HTR-8/SVneo (cell line): Measurements from ENCODE around the gene GDPD3.

Source experiments
- DNase-seq: peaks from one replicate; pipeline ENCODE4 v3.0.0; 2011; ENCODE audit warnings: low spot score, mixed read lengths; ENCODE audit not compliant: insufficient read length
- FAIRE-seq: peaks from 2 replicates; lab custom pipeline; 2011; peaks lifted over from hg19 to GRCh38; lab: Jason Lieb, UNC

The GDPD3 gene

GRCh38 chr16:30113031-30113710, at the start of gene GDPD3:
Gene GDPD3, minus strand, starts transcription at chr16:30113537. Its CDS starts 59 bp downstream, at chr16:30113478.
- FAIRE-seq (no peak), DNase-seq (no peak)

- no peak for DNase-seq
Measured at GRCh38 chr16:30157214-30157613, 43.9 kb upstream of the GDPD3 start.

GRCh38 chr16:30155188-30155587, 41.9 kb upstream of the GDPD3 start:
- no peak for DNase-seq
- no peak for FAIRE-seq

More at GRCh38 chr16:30157214-30157613, 43.9 kb upstream of the GDPD3 start:
- FAIRE-seq = no peak

GRCh38 chr16:30152517-30152916, 39.2 kb upstream of the GDPD3 start:
- DNase-seq = no peak
- no peak for FAIRE-seq

- FAIRE-seq = no peak
Measured at GRCh38 chr16:30151091-30151490, 37.8 kb upstream of the GDPD3 start.

GRCh38 chr16:30149250-30149930, 36.1 kb upstream of the GDPD3 start:
- DNase-seq (no peak), FAIRE-seq (no peak)

More at GRCh38 chr16:30151091-30151490, 37.8 kb upstream of the GDPD3 start:
- no peak for DNase-seq

GRCh38 chr16:30147843-30148510, 34.6 kb upstream of the GDPD3 start:
- no peak for FAIRE-seq
- DNase-seq = no peak

GRCh38 chr16:30145657-30146056, 32.3 kb upstream of the GDPD3 start:
- DNase-seq = no peak
- FAIRE-seq = no peak

- FAIRE-seq (no peak), DNase-seq (no peak)
Measured at GRCh38 chr16:30144917-30145316, 31.6 kb upstream of the GDPD3 start.

GRCh38 chr16:30144017-30144416, 30.7 kb upstream of the GDPD3 start:
- no peak for FAIRE-seq
- DNase-seq = no peak

GRCh38 chr16:30143347-30143702, 30.0 kb upstream of the GDPD3 start:
- FAIRE-seq (no peak), DNase-seq (no peak)

- DNase-seq = no peak
- no peak for FAIRE-seq
Measured at GRCh38 chr16:30142672-30143346, 29.5 kb upstream of the GDPD3 start.

GRCh38 chr16:30141750-30142149, 28.4 kb upstream of the GDPD3 start:
- DNase-seq = no peak
- no peak for FAIRE-seq

- DNase-seq = no peak
- FAIRE-seq = no peak
Measured at GRCh38 chr16:30139583-30140481, 26.5 kb upstream of the GDPD3 start.

GRCh38 chr16:30137897-30138296, 24.6 kb upstream of the GDPD3 start:
- DNase-seq = no peak
- FAIRE-seq = no peak

GRCh38 chr16:30136971-30137605, 23.8 kb upstream of the GDPD3 start:
- FAIRE-seq = no peak

GRCh38 chr16:30132591-30132990, 19.3 kb upstream of the GDPD3 start:
- DNase-seq (no peak), FAIRE-seq (no peak)

More at GRCh38 chr16:30136971-30137605, 23.8 kb upstream of the GDPD3 start:
- DNase-seq = no peak

GRCh38 chr16:30131869-30132475, 18.6 kb upstream of the GDPD3 start:
- no peak for DNase-seq
- FAIRE-seq = no peak

- FAIRE-seq = no peak
- DNase-seq = no peak
Measured at GRCh38 chr16:30127993-30128392, 14.7 kb upstream of the GDPD3 start.
